ENCODE results near the gene CREBBP. TPM values are rescaled to one million over a fixed set of nuclear protein-coding genes. Genes with fewer than 3 reads are reported as not detected.

CREBBP gene
- total RNA-seq, 1 donor = 26.6 TPM

DNA sequence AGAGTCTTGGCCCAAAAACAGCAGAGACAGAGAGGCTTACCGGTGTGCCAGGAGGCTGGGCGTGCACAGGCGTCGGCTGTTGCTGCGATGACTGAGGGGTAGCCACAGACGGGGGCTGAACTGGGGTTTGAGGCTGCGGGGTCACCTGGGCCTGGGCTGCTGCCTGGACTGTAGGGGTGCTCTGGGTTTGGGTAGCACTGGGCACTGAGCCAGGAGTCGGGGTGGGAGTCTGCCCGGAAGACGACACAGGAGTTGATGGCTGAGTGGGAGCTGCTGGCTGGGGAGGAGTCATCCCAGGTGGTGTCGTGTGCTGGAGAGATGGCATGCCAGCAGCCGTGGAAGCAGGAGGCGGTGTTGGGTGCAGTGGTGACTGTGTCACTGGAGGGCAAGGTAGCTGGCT, 110.0 kb downstream of the CREBBP start:
- TF ChIP-seq, protein P1, sequence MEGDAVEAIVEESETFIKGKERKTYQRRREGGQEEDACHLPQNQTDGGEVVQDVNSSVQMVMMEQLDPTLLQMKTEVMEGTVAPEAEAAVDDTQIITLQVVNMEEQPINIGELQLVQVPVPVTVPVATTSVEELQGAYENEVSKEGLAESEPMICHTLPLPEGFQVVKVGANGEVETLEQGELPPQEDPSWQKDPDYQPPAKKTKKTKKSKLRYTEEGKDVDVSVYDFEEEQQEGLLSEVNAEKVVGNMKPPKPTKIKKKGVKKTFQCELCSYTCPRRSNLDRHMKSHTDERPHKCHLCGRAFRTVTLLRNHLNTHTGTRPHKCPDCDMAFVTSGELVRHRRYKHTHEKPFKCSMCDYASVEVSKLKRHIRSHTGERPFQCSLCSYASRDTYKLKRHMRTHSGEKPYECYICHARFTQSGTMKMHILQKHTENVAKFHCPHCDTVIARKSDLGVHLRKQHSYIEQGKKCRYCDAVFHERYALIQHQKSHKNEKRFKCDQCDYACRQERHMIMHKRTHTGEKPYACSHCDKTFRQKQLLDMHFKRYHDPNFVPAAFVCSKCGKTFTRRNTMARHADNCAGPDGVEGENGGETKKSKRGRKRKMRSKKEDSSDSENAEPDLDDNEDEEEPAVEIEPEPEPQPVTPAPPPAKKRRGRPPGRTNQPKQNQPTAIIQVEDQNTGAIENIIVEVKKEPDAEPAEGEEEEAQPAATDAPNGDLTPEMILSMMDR (IDR thresholded peaks at IDR 0.05; ENCODE audit: insufficient read depth, low read length) = no peak
- H3K4me3 ChIP-seq (ENCODE audit: low read depth, low read length) = no peak overlapping the region
- DNase-seq (ENCODE audit: low read depth) = no peak

DNA sequence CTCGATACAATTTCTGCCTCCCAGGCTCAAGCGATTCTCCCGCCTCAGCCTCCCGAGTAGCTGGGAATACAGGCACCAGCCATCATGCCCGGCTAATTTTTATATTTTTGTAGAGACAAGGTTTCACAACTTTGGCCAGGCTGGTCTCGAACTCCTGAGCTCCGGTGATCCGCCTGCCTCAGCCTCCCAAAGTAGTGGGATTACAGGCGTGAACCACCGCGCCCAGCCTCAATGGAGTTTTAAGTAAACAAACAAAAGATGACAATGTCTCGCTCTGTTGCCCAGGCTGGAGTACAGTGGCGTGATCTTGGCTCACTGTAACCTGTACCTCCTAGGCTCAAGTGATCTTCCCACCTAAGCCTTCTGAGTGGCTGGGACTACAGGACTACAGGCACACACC, 110.6 kb downstream of the CREBBP start:
- H3K4me3 ChIP-seq (ENCODE audit: low read depth, low read length) = no peak overlapping the region
- no peak for DNase-seq (ENCODE audit: low read depth)
- TF ChIP-seq, protein P1 (IDR thresholded peaks at IDR 0.05; ENCODE audit: insufficient read depth, low read length) = no peak

DNA sequence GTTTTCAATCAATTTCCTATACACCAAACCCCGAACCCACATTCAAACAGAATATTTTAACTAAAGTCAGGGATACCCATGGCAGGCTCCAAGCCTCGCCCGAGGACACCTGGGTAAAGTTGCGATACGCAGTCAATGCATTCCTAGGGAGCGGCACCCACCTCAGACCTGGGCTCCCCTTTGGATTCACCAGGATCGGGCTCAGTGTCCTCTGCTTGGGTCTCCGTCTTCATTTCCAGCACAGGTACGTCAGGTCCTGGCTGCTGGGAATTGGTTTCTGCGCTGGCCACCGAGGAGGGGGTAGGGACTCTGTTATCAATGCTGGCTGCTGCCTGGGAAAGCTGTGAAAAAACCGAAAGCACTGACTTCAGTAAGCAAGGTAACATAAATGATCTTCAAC, 111.5 kb downstream of the CREBBP start:
- TF ChIP-seq, protein P1 (IDR thresholded peaks at IDR 0.05; ENCODE audit: insufficient read depth, low read length) = no peak
- H3K4me3 ChIP-seq (ENCODE audit: low read depth, low read length) = no peak overlapping the region
- DNase-seq (ENCODE audit: low read depth) = no peak

DNA sequence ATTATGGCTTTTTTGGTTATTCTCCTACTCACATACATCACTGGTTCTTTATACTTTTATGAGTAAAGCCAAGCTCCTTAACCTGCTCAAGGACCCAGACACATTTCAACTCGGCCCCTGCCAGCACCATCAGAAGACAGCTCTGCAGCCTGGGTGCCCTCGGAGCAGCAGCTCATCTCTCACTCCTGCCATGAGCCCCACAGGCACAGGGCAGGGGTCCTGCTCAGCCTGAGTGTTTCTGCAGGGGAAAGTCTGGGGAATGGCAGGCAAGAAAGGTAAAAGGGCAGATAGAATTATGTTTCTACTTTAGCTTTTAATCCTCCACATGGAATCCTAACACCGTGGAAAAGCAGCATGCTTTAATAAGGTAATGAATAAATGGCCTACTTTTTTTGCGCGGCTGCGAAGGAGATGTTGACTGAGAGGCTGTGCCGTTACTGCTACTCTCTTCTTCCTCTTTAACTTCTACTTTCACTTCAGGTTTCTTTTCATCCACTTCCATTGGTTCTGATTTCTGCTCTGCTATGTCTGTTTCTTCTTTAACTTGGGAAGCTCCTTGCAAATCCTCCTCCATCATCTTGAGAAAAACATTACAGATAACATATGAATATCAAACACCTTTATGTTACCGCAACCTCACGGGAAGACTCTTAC, 113.1 kb downstream of the CREBBP start:
- TF ChIP-seq, protein P1 (IDR thresholded peaks at IDR 0.05; ENCODE audit: insufficient read depth, low read length) = no peak
- no peak for DNase-seq (ENCODE audit: low read depth)
- H3K4me3 ChIP-seq (ENCODE audit: low read depth, low read length) = no peak overlapping the region

DNA sequence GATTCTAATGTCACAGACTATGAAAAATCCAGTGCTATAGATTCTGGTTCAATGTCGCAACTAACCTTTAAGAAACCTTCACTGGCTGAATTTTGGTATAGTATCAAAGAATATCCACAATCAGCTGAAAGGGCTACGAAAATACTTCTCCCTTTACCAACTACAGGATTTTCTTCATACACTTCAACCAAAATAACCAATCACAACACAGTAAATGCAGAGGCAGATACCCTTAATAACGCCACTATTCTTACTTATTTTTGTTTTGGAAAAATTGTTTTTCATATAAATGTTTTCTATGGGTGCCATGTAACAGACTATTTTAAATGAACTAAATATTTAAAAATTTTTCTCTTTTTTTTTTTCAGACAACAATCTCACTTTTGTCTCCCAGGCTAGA, 114.3 kb downstream of the CREBBP start:
- TF ChIP-seq, protein P1 (IDR thresholded peaks at IDR 0.05; ENCODE audit: insufficient read depth, low read length) = no peak
- H3K4me3 ChIP-seq (ENCODE audit: low read depth, low read length) = no peak overlapping the region
- no peak for DNase-seq (ENCODE audit: low read depth)

DNA sequence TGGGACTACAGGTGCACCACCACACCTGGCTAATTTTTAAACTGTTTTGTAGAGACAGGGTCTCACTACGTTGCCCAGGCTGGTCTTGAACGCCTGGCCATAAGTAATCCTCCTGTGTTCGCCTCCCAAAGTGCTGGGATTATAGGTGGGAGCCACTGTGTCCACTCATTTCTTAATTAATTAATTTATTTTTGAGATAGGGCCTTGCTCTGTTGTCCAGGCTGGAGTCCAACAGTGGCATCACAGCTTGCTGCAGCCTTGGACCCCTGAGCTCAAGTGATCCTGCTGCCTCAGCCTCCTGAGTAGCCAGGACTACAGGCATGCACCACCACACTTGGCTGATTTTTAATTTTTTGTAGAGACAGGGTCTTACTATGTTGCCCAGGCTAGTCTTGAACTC, 116.1 kb downstream of the CREBBP start:
- TF ChIP-seq, protein P1 (IDR thresholded peaks at IDR 0.05; ENCODE audit: insufficient read depth, low read length) = no peak
- H3K4me3 ChIP-seq (ENCODE audit: low read depth, low read length) = no peak overlapping the region
- DNase-seq (ENCODE audit: low read depth) = no peak
